ENCODE results near the gene ADAMTS17.

- TF ChIP-seq CTCF (conservative IDR thresholded peaks at IDR 0.05) (no peak), EZH2 (IDR thresholded peaks at IDR 0.05; ENCODE audit: low read depth) (no peak)
Observed at GRCh38 chr15:100107151-100107550, 234.6 kb downstream of the ADAMTS17 start.
